GM18505 (cell line): ENCODE results near the gene ZNF606.

ENCODE experiments used
- ATAC-seq: cut with Tn5 transposase; IDR thresholded peaks from one replicate; pipeline ENCODE4 v1.9.1; 2021; ENCODE audit not compliant: unreplicated experiment
- POLR2A ChIP-seq: IDR thresholded peaks from 4 replicates; pipeline ENCODE4 v1.6.1; 2011; ENCODE audit warnings: borderline replicate concordance; ENCODE audit not compliant: insufficient read depth, insufficient read length; ENCODE audit errors: extremely low read depth

ZNF606 gene

DNA sequence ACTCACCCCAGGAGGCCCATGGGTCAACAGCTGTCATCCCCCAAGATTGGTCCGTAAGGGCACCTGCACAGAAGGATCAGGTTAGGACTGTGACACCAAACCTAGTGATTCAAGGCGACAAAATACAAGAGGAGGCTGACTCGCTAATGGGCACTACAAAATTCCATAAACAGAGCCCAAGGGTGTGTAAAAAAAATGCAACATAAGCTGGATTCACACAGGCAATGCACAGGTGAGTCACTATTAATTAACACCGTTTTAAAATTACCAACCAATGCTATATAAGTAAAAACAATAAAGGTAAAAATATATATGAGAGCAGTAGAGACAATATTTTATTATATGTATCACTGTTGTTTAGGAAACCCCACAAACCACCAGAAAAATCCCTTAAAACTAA lies 1.9 kb downstream of the ZNF606 start:
- ATAC-seq, result no peak

GRCh38 chr19:57992841-57993240 lies 9.8 kb downstream of the ZNF606 start:
- ATAC-seq, result no peak
- no peak for TF ChIP-seq POLR2A

More for the DNA sequence above, 1.9 kb downstream of the ZNF606 start:
- no peak for TF ChIP-seq POLR2A

- no peak for ATAC-seq
- no peak for TF ChIP-seq POLR2A
These were observed 23.9 kb downstream of the ZNF606 start for GRCh38 chr19:57978586-57979289.

- TF ChIP-seq POLR2A, result no peak
These were observed 28.2 kb downstream of the ZNF606 start, which contains the start of gene C19orf18 for GRCh38 chr19:57974434-57974833. Gene C19orf18, minus strand, starts transcription at chr19:57974534. Its CDS starts 102 bp downstream, at chr19:57974432.

GRCh38 chr19:57964761-57965160 lies 37.9 kb downstream of the ZNF606 start:
- no peak for ATAC-seq
- TF ChIP-seq POLR2A, result no peak

More at GRCh38 chr19:57974434-57974833, 28.2 kb downstream of the ZNF606 start, which contains the start of gene C19orf18:
- no peak for ATAC-seq

DNA sequence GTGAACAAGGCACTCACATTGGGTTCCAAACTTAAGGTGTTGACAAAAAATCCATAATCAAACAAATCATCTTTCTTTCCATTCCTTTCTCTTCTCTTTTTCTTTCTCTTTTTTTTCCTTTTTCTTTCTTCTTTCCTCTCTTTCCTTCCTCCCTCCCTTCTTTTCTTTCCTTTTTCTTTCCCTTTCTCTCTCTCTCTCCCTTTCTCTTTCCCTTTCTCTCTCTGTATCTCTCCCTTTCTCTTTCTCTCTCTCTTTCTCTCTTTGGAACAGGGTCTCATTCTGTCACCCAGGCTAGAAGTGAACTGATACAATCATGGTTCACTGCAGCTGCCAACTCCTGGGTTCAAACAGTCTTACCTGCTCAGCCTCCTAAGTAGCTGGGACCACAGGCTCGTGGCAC lies 40.8 kb downstream of the ZNF606 start:
- no peak for ATAC-seq

DNA sequence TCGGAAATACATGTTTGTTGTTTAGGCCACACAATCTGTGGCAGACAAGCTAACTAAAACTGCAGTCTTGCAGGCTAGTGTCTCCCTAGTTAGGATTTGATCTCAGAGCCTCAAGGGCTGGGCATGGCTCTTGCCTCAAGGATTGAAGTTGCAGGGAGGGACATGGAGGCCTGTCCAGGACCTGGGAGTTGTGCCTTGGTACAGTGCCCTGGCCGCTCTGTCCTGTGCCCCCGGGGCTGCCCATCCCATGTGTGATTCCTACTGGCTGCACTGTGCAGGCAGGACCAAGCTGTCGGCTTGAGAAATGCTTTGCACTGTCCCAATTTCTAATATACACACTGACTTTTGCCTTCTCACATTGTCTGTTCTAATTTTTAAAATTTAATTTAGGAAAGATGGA lies 47.6 kb downstream of the ZNF606 start:
- TF ChIP-seq POLR2A, result no peak
- no peak for ATAC-seq

More for the DNA sequence above, 40.8 kb downstream of the ZNF606 start:
- no peak for TF ChIP-seq POLR2A

DNA sequence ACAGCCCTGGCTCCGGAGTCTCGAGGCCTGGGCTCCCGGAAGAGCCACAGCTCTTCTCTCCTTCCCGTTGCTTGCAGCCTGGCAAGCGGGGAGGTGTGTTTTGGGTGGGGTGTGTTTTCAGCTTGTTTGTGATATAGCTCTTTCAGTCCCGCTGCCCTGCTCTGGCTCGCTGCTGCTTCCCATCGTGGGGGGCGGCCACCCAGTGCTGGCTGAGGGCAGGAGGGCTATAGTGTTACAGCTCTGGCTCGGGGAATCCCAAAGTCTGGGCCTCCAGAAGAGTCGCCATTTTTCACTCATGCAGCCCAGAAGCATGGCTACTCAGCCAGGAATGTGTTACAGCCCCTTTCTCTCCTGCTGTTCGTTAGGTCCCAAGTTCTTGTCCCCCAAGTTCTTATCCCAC lies 52.9 kb downstream of the ZNF606 start:
- no peak for TF ChIP-seq POLR2A

GRCh38 chr19:57949296-57949695 lies 53.3 kb downstream of the ZNF606 start:
- TF ChIP-seq POLR2A, result no peak
- ATAC-seq, result no peak

More for the DNA sequence above, 52.9 kb downstream of the ZNF606 start:
- no peak for ATAC-seq

DNA sequence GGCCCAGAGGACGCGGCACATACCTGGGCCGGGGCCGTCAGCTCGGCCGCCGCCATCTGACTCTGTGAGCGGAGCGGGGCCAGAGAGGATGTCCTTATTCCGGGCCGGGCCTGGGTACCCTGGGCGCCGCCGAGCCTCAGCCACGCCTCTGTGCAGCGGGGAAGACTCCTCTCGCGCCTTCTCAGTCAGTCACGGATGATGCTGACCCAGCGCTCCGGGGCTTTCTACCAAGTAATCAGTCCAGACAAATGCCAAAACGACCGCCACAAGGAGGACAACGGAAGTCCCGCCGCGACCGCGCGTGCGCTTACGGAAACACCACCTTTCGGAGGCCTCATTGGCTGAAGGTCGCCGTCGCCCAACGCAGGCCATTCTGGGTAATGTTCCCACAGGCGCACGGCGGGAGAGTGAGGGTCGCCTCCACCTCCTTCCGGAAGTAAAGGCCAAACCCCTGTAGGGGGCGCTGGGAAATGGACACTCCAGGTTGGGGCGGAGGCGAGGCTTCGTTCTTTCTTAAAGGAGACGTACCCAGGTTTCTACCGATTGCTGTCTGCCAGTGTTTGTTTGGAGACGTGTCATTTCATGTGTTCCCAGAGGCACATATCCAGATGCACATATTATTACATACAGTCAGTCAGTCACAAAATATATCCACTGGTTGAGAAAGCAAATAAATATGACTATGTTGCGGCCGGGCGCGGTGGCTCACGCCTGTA lies 55.0 kb downstream of the ZNF606 start, which contains the start of gene ZNF256:
ZNF256 (minus strand) TSS at position 288 of the 716 bp plus-strand sequence; CDS start at position 56, 232 bp downstream.
- TF ChIP-seq POLR2A, result peak; percentile 66
- ATAC-seq, result peak; percentile 88

DNA sequence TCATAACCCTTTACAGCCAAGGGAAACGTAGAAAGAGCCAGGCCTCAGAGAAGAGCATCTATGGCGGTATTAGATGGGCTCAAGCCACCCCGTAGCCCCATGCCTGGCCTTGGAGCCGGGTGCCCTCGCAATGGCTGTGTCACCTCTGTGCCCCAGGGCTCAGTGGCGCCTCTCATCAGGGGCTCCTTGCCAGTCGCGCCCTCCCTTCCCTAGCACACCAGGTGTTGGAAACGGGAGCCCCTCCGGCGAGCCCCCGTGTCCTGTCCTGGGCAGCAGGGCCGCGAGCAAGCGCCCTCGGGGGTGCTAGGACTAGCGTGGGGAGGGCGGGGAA lies 55.6 kb downstream of the ZNF606 start:
- ATAC-seq, result no peak
- TF ChIP-seq POLR2A, result no peak

DNA sequence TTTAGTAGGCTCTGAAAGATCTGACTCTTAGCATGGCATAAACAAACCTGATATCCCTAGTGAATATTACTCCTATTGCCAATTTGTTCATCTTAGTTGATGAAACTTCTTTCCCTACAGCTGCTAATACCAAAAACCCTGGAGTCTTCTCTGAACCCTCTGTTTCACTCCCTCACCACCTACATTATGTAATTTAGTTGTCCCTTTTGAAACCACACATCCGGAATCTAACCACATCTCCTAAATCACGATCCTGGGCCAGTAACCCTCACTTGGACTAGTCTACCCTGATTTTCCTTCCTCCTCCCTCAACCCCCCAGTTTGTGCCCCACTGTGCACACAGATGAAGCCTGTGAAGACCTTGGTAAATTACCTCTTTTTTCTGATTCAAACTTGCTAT lies 56.3 kb downstream of the ZNF606 start:
- TF ChIP-seq POLR2A, result no peak
- ATAC-seq, result no peak

GRCh38 chr19:57941593-57941992 lies 61.0 kb downstream of the ZNF606 start:
- no peak for TF ChIP-seq POLR2A
- ATAC-seq, result no peak

DNA sequence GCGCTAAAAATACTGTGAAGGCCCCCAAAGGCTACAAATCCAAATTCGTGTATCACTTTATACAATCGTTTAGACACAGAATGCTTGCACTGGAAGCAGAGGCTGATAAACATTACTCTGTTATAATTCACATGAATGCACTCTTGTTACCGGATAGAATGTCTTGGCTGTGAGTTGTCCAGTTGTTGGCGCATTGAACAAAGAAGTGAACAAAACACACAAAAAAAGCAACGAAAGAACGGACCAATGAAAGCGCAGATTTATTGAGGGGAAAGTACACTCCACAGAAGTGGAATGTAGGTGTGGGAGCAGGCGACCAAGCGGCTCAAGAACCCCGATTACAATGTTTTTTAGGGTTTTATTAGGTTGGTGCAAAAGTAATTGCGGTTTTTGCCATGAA lies 66.9 kb downstream of the ZNF606 start:
- no peak for TF ChIP-seq POLR2A
- ATAC-seq, result no peak
